Stimulated activated CD4-positive, alpha-beta T cell treated with anti-CD3 and anti-CD28 coated beads, TNF-alpha, amount 100 ng/mL, for 24 hours (primary cell): ENCODE results near the gene MYH13.

Source experiments
- DNase-seq, 3 experiments: peaks; one replicate each; pipeline ENCODE4 v3.0.0-alpha.2; 2020; ENCODE audit warnings: low read depth in 3 of 3

MYH13 gene

DNA sequence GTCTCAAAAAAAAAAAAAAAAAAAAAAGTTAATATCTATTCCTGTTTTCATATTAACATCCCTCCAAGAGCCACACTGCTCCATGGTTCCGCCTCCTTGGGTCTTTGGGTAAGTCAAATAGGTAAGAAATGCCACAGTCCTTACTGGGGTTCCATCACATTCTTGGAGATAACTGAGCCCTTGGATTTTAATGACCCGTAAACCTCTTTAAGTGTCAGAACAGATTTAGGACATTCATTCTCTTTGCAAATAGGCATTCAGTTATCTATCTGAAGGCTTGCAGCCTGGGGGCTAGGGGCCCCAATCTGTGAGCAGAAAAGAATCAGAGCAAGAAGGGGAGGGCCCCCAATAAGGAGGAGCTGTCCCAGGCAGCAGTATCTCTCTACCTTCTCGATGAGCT is 28.0 kb downstream of the MYH13 start:
- DNase-seq = no peak

DNA sequence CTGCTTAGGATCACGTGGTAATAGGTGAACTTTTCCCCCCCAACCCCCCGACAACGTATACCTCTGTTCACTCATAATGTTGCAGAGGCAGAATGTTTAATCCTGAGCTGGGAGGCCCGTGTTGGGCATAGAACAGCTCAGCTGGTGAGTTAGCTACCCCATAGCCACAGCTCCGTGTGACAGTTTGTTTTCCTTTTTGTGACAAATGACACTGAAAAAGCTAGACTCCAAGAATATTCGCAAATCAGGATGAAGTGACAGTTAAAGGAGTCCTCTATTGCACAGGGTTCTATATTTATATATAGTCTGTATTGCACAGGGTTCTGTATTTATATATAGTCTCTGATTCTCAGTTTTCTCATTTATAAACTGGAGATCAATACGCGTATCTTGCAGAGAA is 33.8 kb downstream of the MYH13 start:
- no peak for DNase-seq

DNA sequence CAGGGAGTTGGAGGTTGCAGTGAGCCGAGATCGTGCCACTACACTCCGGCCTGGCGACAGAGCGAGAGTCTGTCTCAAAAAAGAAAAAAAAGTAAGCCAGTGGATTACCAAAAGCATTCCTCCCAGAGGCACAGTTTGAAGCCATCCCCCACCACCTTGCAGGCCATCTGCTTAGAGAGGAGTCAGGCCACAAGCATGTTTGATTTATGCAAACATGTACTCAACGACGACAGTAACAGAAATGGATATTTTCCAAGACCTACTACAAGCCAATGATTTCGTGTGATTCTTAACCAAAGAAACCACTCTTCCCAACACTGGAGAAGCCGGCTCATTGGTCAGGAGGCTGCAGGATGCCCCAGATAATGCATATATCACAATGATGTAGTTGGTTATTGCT is 34.8 kb downstream of the MYH13 start:
- DNase-seq = no peak

DNA sequence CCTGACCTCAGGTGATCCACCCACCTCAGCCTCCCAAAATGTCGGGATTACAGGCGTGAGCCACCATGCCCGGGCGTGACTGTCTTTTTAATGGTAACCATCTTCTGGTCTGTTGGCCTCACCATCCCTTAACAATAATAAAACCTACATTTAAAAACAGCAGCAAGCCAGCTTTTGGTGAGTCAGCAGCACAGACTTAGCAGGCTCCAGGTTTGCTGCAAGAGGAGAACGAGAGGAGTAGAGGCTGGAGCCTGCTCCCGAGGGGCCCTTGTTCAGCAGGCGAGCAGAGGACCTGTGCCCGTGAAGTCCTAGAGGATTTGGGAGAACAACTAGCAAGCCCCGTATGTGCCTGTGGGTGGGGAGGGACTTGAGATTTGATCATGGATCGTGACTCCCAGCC is 35.7 kb downstream of the MYH13 start:
- DNase-seq = no peak

DNA sequence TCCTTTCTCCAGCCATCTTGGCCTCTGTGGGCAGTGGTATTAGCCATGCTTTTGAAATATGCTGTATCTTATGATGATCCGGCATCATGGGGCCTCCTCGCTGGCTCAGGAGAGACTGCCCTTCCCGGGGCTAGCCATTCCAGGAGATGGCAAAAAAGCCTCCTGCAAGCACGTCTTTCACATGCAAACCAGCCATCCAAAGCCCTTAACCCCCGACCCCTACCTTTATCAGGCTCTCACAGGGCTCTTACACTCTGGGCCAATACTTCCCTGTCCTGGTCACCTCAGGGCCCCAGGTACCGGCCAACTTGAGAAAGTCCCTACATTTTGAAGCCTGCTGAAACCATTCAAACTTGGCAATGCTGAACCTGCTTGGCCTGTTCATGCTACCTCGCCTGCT is 36.4 kb downstream of the MYH13 start:
- DNase-seq = no peak

DNA sequence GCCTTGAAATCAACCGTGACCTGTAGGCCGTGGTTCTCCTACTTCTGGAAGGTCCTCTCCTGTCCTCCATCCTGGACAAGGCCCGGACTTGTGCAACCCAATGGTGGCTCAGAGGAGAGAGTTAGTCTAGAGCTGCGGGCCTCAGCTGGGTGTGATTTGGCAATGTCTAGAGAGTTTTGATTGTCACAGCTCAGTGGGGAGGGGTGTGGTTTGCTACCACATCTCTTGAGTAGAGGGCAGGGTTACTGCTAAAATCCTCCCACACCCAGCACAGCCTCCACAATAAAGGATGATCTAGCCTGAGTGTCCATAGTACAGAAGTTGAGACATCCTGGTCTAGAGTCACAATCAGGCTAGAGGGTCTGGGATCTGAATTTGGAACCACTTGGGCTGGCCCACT is 40.3 kb downstream of the MYH13 start:
- DNase-seq = no peak

DNA sequence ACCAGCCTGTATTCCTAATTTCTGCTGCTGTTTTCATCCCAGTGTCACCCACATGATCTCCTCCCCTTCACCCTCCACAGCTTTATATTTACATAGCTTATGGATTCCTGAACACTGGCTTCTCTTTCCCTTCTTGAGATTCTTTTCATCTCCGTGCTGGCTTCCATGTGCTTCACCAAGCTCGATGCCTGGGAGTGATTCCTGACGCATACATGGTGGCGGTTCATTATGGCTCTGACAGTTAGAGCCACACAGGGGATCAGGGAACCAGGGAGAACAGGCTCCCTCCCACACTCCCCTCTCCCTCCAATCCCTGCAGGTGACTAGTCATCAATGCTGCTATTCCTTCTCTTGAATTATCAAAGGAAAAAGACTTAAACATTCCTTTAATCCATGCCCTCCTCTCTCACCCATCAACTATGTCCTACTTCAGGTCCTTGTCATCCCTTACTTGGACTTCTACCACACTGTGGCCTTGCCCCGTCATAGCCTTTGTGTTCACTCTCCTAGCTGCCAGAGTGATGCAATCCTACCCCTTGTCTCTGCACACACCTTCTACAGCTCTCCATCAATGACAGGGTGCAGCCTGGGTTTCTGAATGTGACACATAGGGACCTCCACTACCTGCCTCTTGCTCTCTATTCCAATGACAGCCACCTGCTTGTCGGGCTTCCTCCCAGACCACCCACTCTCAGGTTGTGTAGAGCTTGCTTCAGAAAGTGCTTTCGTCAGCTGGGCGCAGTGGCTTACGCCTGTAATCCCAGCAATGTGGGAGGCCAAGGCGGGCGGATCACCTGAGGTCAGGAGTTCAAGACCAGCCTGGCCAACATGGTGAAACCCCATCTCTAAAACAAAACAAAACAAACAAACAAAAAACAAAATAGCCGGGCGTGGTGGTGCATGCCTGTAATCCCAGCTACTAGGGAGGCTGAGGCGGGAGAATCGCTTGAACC is 43.6 kb downstream of the MYH13 start:
- DNase-seq = no peak

DNA sequence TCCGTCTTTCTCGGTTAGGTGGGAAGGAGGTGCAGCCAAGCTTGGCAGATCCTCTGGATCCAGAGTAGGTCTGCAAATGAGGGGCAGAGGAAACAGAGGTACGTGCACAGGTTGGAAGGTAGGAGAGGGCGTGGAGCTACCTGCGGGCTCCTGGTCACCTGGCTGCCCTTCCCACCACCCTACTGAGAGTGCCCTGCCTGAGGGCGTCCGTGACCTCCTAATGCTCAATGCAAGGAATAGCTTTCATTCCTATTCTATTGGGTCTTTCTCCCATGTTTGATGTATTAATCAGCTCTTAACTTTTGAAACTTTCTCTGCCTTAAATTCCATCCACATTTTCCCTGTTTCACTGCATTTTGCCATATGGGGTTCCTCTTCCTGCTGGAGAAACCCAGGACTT is 44.6 kb downstream of the MYH13 start:
- no peak for DNase-seq

DNA sequence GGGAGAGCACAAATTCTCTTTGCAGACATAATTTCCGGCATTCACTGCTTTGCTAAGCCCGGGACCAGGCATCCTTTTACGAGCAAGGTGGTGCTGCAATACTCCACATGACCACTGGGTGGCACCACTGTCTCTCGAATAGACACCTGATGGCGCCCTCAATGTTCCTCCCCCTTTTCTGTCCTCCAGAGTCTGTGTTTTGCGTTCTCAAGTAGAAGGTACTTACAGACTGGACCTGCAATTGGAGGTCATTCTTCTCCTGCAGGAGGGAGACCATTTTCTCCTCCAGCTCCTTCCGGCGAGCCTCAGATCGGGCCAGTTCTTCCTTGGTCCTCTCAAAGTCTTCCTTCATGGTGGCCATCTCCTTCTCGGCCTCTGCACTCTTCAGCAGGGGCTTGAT is 45.2 kb downstream of the MYH13 start:
- peak; percentile 44 to 75 (median 45) for DNase-seq

DNA sequence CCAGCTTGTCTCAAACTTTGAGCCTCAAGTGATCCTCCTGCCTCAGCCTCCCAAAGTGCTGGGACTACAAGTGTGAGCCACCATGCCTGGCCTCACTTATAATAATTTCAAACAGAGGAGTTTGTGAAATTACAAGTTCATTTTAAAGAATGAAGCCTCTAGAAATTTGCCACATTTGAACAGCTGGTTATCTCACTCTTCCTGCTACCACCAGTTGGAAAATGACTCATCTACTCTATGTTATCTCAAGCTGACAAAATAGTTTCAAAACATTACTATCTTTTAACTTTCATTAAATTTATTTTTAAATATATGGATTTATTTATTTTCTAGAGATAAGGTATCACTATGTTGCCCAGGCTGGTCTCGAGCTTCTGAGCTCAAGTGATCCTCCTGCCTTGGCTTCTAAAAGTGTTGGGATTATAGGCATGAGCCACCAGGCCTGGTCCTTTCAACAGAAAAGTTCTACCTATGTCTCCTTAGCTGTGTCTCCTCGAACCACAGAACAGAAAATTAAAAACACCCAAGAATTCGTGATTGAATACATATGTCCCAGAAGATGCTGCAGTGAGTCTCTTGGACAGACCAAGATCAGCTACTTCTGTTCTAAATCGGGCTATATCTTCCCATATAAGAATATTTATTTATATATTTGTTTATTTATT is 47.6 kb downstream of the MYH13 start:
- no peak for DNase-seq

DNA sequence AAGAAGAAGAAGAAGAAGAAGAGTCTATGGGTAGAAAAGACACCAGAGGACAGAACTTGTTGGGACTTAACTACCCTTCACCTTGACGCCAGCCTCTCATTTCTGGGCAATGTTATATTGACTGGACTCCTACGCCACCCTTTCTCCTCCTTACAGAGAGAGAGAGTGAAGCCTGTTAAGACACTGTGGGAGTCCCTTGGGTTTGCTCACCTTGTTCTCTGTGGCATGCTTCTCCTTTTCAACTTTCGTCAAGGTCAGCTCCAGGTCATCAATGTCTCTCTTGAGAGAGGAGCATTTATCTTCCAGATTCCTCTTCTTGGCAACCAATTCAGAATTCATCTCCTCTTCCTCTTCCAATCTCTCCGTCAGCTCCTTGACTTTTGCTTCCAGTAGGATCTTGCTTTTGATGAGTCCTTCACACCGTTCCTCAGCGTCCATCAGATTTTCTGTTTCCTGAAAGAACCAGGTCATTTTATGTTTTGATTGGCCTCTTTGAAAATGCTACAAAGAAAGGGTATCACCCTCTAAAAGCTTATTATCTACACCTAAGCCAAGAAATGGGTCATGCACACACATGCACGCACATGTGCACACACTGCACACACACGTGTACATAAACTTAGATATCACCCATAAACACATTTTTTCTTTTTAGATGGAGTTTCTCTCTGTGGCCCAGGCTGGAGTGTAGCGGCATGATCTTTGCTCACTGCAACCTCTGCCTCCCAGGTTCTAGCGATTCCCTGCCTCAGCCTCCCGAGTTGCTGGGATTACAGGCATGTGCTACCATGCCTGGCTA is 48.8 kb downstream of the MYH13 start:
- no peak for DNase-seq

DNA sequence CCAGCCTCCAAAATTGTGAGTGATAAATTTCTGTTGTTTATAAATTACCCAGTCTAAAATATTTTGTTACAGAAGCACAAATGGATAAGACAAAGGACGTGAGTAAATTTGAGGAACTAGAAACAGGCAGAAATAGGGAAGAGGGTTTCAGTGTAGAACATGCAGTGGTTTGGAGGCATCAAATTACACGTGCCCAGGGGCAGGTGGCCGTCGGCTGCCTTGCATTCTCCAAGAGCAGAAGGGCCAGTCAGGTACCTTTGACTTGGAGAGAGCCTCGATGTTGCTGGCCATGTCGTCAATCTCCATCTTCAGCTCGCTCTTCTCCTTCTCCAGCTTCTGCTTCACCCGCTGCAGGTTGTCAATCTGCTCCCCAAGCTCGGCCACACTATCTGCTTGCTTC is 54.3 kb downstream of the MYH13 start:
- DNase-seq = no peak

DNA sequence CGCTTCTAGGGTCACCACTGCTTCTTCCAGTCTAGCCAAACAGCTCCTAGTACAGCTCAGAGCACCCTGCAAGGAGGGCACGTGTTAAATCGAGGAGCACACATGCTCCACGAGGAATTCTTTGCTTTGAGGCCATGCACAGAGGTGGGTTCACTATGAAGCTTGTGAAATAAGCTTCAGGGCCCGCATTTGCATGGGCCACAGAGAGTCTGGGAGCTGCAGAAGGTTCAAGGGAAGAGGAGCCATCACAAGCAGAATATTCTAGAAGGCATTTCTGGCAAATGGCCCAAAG is 55.3 kb downstream of the MYH13 start:
- DNase-seq = no peak

DNA sequence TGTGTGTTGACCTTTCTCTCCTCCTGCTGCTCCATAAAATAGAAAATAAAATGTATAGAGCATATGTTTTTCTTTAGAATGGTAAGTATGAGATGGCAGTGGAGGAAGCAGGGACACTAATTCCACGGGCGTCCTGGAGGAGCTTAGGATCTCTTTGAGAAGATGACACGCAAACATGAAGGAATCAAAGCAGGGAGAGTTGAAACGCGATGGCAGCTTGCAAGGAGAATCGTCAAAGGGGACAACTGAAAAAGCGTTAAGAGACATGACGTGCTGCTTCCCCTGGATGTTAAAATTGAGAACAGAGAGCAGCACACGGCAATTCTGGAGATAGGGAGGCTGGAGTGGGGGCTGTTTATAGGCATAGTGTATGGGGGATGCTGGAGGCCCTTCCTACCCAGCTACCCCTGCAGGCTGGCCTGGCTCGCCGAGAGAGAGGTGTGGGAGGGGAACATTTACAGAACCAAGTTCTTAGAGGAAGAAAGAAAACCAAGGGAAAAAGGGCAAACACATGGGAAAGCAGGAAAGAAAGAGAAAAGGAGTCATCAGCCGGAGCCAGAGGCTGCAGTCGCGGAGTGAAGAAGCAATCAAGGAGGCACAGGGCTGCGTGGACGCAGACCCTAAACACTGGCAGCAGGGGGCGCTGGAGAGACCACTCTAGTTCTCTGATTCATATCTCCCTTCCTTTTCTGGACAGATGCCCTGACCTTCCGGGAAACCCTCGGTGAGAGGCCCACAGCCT is 55.8 kb downstream of the MYH13 start:
- peak in 1 of 3 experiments; percentile 3 for DNase-seq

DNA sequence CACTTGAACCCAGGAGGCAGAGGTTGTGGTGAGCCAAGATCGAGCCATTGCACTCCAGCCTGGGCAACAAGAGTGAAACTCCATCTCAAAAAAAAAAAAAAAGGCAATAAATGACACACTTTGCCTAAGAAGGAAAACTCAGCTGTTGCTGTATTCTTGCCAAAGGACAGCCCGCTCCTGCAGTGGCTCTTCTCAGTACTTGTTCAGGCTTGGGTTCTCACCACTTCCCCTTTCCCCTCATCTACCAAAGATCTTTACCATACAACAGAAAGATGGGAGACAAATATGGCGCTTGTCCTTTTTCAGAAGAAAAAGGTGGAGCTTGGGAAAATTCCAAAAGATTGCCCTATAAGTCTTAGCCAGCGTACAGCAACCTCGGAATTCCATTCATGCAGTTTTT is 58.5 kb downstream of the MYH13 start:
- no peak for DNase-seq

DNA sequence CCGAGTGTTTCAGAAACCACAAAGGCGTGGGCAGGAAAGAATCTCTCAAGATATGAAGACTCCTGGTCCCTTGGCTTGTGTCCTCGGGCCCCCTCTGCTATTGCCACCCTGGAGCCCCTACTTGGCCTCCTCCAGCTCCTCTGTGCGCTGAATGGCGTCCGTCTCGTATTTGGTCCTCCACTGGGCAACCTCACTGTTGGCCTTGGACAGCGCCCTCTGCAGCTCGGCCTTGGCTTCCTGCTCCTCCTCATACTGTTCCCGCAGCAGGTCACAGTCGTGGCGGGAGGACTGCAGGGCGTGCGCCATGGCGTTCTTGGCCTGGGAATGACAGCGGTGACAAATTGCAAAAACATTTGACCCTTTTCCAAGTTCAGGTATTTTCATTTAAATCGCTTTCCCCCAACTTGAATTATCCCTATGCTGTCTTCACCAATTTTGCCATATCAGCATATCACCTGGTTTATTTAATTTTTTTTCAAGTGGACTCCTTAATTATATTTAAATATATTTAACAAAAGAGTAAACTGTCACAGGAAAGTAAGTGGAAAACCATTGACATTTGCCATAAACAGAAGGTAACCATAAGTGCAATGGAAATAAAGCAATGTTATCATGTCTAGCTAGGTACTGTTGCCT is 59.7 kb downstream of the MYH13 start:
- DNase-seq = no peak

DNA sequence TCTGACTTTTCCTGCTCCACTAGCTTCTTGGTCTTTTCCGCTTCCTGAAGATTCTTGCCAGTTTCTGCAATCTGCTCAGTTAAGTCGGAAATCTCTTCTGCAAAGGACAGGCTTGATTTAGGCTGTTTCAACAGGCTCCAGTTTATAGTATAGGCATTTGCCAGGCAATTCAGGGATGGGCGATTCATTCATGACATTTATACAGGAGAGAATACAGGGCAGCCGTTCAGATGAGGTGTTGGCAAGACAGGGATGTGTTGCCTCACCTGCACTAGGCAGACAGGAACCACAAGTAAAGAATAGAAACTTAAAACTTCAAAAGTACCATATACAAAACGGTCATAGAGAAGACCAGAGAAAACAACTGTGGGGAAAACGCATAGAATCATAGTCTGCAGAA is 61.7 kb downstream of the MYH13 start:
- no peak for DNase-seq

DNA sequence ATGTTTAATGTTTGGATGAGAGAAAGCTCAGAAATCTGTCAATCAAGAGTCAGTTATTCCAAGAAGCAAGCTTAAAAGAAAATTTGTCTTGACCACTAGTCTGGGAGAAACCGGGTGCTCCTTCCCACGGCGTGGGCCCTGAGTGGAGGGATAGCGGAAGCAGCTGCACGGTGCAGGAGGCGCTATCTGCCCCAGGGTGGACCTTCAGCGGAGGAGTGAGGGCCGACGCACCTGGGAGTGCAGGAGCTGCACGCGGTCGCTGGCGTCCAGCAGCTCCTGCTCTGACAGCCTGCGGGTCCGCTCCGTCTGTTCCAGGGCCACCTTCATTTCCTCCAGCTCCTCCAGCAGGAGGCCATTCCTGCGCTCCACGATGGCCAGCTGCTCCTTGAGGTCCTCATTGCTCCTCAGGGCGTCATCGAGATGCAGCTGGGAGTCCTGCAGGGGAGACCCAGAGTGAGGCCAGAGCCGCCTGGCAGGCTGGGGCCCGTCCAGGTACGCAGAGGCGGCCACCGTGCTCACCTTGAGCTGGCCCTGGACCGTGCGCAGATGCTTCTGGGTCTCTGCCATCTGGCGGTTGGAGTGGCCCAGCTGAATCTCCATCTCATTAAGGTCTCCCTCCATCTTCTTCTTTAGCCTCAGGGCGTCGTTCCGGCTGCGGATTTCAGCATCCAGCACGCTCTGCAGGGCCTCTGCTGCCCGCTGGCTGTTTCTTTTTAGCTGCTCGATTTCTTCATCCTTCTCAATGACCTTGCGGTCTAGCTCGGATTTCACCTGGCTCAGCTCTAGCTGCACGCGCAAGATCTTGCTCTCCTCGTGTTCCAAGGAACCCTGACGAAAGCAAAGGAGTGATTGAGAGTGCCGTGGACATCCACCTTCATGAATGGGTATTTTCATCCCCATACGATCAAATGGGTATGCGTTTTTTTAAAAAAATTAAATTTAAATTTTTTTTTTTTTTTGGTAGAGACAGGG is 63.5 kb downstream of the MYH13 start:
- DNase-seq = no peak

DNA sequence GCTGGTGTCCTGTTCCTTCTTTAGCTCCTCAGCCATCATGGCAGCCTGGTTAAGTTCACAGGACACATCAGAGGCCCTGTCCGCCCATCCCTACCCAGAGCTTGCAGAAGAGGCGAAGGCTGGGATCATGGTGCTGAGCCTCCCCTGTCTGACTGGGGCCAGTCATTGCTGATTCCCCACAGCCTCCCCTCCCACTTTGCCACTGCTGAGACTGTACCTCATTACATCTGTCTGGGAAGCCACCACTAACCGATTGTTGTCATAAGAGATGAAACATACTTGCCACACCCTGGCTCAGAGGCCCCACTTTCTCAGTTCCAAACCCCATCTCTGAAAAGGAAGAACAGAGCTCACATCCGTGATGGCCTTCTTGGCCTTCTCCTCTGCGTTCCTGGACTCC is 66.2 kb downstream of the MYH13 start:
- no peak for DNase-seq

DNA sequence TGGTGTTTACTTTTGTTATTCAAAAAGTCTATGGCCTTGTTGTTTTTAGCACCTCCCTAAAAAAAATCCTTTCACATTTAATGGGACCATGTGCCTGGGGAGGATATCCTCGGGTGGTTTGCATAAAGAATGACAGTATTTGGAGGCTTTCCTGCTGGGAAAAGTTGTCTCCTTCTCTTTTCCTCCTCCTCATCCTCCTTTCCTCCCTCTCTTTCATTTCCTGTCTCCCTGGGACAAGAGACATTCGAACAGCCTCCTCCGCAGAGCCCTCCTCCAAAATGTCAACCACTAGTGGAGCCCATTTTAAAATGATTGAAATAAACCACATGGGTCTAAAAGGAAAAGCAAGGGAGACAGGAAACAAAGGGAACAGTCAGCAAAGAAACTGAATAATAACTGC is 67.4 kb downstream of the MYH13 start:
- DNase-seq = no peak
